Nephron (organoid): ENCODE measurements around the gene HCRTR1.
A peak's percentile ranks its signal among the peaks of the same experiment; 100 is the strongest.

ENCODE experiments used
- H3K27ac Mint-ChIP-seq, 3 experiments: 2 replicates each; pipeline ENCODE4 v1.8.0; 2020; ENCODE audit warnings: mixed read lengths in 3 of 3, mild to moderate bottlenecking in 2 of 3, moderate library complexity in 1 of 3
- H3K27me3 Mint-ChIP-seq: 2 replicates; pipeline ENCODE4 v1.8.0; 2021; ENCODE audit warnings: low read depth, mild to moderate bottlenecking, moderate library complexity, mixed read lengths
- H3K36me3 Mint-ChIP-seq: 2 replicates; pipeline ENCODE4 v1.8.0; 2020; ENCODE audit warnings: low read depth, mixed read lengths
- H3K4me1 Mint-ChIP-seq: 2 replicates; pipeline ENCODE4 v1.8.0; 2020; ENCODE audit warnings: mixed read lengths
- H3K4me3 Mint-ChIP-seq, 3 experiments: 2 replicates each; pipeline ENCODE4 v1.8.0; 2020; ENCODE audit warnings: mild to moderate bottlenecking in 3 of 3, mixed read lengths in 3 of 3, moderate library complexity in 2 of 3
- H3K9me3 Mint-ChIP-seq: 2 replicates; pipeline ENCODE4 v1.8.0; 2020; ENCODE audit warnings: mixed read lengths
- TF ChIP-seq, protein P1 (sequence below), 3 experiments: fragments of 200-600 bp; sonication (generic); IDR thresholded peaks; one replicate each; pipeline ENCODE4 v1.5.0; 2021; ENCODE audit warnings: antibody characterized with exemption in 3 of 3; ENCODE audit not compliant: unreplicated experiment in 3 of 3

Gene HCRTR1

DNA sequence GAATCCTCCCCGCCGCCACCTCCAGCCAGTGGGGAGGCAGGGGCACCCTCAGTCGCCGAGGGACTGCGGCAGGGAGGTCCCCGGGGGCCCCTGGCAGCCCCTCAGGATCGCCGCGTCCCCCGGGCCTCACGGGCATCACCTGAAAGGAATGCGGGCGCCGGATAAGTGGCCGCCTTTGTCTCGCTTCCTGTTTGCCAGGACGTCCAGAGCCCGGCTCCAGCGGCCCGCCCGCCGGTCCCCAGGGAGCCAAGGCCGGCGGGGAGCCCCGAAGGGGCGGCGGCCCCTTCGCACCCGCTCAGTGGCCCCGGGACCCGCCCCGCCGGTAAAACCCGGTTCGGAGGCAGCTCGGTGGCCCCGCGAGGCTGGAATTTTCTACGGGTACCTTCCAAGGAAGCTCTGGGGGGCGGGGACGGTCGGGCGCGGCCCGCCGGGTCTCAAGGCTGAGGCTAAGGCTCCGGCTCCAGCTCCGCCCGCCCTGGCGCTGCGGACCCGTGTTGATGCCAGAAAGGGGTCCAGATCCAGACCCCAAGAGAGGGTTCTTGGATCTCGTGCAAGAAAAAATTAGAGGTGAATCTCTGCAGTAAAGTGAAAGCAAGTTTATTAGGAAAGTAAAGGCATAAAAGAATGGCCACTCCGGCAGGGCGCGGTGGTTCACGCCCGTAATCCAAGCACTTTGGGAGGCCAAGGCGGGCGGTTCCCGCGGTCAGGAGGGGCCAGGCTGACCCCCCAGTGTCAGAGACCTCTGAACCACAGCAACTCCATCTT lies 28.6 kb upstream of the HCRTR1 start:
- Mint-ChIP-seq H3K9me3 (no peaks in the 10 kb centered on the region), H3K4me1 (peaks cover 32% of the 10 kb centered on the region), H3K27me3 (peaks cover 51% of the 10 kb centered on the region), H3K36me3 (no peaks in the 10 kb centered on the region), H3K4me3 (peak overlapping the region; percentile 1 to 60 (median 40)), H3K27ac (peak overlapping the region in 2 of 3 experiments; percentile 35 to 64)
- TF ChIP-seq, protein P1, sequence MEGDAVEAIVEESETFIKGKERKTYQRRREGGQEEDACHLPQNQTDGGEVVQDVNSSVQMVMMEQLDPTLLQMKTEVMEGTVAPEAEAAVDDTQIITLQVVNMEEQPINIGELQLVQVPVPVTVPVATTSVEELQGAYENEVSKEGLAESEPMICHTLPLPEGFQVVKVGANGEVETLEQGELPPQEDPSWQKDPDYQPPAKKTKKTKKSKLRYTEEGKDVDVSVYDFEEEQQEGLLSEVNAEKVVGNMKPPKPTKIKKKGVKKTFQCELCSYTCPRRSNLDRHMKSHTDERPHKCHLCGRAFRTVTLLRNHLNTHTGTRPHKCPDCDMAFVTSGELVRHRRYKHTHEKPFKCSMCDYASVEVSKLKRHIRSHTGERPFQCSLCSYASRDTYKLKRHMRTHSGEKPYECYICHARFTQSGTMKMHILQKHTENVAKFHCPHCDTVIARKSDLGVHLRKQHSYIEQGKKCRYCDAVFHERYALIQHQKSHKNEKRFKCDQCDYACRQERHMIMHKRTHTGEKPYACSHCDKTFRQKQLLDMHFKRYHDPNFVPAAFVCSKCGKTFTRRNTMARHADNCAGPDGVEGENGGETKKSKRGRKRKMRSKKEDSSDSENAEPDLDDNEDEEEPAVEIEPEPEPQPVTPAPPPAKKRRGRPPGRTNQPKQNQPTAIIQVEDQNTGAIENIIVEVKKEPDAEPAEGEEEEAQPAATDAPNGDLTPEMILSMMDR (IDR thresholded peaks at IDR 0.05; ENCODE audit: unreplicated experiment in 3 of 3), result no peak

DNA sequence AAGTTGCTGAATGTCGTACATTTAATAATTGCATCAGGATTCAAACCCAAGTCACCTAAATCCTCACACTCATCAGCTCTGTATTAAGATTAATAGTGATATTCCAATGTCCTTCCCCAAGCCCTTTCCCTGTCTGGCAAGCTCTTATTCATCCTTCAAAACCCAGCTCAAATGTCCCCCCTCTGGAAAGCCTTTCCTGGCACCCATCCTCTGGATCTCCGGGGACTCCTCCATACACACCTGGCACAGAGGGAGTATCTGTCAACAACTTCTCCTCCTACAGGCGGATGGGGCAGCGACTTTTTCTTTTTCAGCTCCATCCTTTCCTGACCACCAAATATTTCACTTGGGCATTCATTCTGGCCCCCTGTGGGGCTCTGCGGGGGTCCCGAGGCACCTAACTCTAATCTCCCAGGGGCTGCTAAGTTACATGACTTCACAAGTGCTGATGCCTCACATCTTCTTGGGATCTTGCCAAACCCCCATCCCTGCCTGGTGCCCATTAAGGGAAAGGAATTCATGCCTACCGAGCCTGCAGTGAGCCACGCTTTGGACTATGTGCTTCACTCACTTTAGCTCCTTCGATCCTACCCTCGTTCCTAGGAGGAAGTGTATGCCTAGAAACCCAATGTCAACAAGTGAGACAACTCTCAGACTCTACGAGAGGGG lies 25.9 kb upstream of the HCRTR1 start:
- Mint-ChIP-seq H3K4me3 (no peak overlapping the region), H3K27ac (peak overlapping the region in 2 of 3 experiments; percentile 2 to 30), H3K27me3 (peaks cover 46% of the 10 kb centered on the region), H3K9me3 (no peaks in the 10 kb centered on the region), H3K4me1 (peaks cover 27% of the 10 kb centered on the region), H3K36me3 (no peaks in the 10 kb centered on the region)
- TF ChIP-seq, protein P1 (IDR thresholded peaks at IDR 0.05; ENCODE audit: unreplicated experiment in 3 of 3), result no peak

DNA sequence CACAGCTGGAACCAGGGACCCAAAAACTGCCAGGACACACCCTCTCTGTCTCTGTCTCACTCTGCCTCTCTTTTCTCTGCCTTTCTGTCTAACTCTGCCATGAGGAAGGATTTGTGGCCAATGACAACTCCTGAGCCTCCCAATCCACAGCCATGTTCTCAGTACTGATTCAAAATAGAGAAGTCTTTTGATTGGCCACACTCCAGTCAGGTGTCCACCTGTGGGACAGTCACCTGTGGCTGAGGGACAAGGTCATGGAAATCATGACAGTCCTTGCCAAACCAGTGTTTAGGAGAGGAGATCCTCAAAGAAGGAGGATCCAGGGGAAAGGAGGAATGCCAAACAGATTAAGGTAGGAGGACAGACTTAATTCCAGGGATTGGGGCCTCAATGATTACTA lies 25.4 kb upstream of the HCRTR1 start:
- Mint-ChIP-seq H3K9me3 (no peaks in the 10 kb centered on the region), H3K4me3 (no peak overlapping the region), H3K27me3 (peaks cover 46% of the 10 kb centered on the region), H3K27ac (peak overlapping the region in 2 of 3 experiments; percentile 2 to 30), H3K4me1 (peaks cover 27% of the 10 kb centered on the region), H3K36me3 (no peaks in the 10 kb centered on the region)
- TF ChIP-seq, protein P1 (IDR thresholded peaks at IDR 0.05; ENCODE audit: unreplicated experiment in 3 of 3), result no peak

DNA sequence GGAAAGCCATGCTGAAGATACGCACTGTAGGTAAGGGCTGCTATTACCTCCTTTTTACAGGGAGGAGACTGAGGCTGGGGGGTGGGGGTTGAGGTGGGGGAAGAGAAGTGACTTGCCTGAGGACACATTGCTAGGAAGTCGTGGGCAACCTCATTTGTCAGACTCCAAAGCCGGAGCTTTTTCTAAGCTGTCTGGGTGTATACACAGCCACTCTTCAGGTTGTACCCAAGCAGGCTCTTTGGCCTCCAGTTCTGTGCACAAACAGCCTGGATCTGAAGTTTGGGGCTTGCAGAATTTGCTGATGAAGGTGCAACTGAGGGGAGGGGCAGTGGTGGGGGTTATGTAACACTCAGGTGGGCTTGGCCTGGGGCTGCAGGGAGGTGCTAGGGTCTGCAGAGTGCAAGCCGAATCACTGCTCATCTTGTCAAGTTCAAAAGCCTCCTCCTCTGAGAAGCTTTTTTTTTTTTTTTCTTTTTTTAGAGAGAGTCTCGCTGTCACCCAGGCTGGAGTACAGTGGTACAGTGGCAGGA lies 24.3 kb upstream of the HCRTR1 start:
- H3K9me3 Mint-ChIP-seq, result no peaks in the 10 kb centered on the region
- no peak overlapping the region for H3K27ac Mint-ChIP-seq
- TF ChIP-seq, protein P1 (IDR thresholded peaks at IDR 0.05; ENCODE audit: unreplicated experiment in 3 of 3), result no peak
- peaks cover 22% of the 10 kb centered on the region for H3K4me1 Mint-ChIP-seq
- peaks cover 40% of the 10 kb centered on the region for H3K27me3 Mint-ChIP-seq
- H3K4me3 Mint-ChIP-seq, result no peak overlapping the region
- H3K36me3 Mint-ChIP-seq, result no peaks in the 10 kb centered on the region

DNA sequence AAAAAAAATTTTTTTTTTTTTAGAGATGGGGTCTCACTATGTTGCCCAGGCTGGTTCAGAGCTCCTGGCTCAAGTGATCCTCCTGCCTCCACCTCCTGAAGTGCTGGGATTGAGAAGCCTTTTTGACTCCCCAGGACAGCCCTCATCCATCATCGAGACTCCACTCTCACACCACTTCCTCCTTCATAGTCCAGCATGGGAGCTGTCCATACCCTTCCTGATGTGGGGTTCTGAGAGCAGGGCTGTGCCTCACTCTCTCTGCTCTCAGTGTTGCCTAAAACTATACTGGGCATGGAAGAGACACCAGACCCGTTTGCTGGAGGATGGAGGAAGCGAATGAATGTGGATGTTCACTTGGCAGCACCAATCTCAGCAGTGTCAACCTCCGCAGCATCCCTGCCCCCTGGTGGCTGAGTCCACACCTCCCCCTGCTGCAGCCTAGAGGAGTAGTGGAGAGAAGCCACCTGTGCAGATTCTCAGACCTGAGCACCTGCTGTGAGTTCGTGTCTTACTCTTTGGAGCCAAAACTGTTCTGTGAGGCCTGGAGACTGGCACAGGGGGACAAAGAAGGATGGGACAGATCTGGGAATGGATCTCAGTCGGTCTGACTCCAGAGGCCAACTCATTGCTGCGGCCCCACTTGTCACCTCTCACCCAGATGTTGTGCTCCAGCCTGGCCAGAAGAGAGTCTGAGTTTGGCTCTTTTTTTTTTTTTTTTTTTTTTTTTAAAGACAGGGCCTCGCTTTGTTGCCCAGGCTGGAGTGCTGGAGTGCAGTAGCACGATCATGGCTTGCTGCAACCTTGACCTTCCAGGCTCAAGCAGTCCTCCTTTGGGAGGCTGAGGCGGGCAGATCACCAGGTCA lies 23.5 kb upstream of the HCRTR1 start:
- no peaks in the 10 kb centered on the region for H3K9me3 Mint-ChIP-seq
- no peaks in the 10 kb centered on the region for H3K36me3 Mint-ChIP-seq
- no peak overlapping the region for H3K4me3 Mint-ChIP-seq
- peaks cover 38% of the 10 kb centered on the region for H3K27me3 Mint-ChIP-seq
- TF ChIP-seq, protein P1 (IDR thresholded peaks at IDR 0.05; ENCODE audit: unreplicated experiment in 3 of 3), result peak; percentile 67 to 74 (median 69)
- H3K4me1 Mint-ChIP-seq, result peaks cover 21% of the 10 kb centered on the region
- H3K27ac Mint-ChIP-seq, result peak overlapping the region in 1 of 3 experiments; percentile 37
